HG03558 (cell line): ENCODE results near the gene EVA1A.

Experiments used
- ATAC-seq: cut with Tn5 transposase; IDR thresholded peaks from one replicate; pipeline ENCODE4 v1.9.1; 2021; ENCODE audit warnings: moderate number of reproducible peaks; ENCODE audit not compliant: unreplicated experiment; ENCODE audit errors: extremely low read depth

The EVA1A gene

GRCh38 chr2:75545922-75546321 lies 14.8 kb downstream of the EVA1A start:
- ATAC-seq = no peak

- no peak for ATAC-seq
These were observed 15.4 kb downstream of the EVA1A start for GRCh38 chr2:75545387-75545786.

- no peak for ATAC-seq
These were observed 17.3 kb downstream of the EVA1A start for GRCh38 chr2:75543446-75543845.

- ATAC-seq = no peak
These were observed 19.3 kb downstream of the EVA1A start for GRCh38 chr2:75541430-75541829.

- no peak for ATAC-seq
These were observed 19.7 kb downstream of the EVA1A start for GRCh38 chr2:75540994-75541393.

DNA sequence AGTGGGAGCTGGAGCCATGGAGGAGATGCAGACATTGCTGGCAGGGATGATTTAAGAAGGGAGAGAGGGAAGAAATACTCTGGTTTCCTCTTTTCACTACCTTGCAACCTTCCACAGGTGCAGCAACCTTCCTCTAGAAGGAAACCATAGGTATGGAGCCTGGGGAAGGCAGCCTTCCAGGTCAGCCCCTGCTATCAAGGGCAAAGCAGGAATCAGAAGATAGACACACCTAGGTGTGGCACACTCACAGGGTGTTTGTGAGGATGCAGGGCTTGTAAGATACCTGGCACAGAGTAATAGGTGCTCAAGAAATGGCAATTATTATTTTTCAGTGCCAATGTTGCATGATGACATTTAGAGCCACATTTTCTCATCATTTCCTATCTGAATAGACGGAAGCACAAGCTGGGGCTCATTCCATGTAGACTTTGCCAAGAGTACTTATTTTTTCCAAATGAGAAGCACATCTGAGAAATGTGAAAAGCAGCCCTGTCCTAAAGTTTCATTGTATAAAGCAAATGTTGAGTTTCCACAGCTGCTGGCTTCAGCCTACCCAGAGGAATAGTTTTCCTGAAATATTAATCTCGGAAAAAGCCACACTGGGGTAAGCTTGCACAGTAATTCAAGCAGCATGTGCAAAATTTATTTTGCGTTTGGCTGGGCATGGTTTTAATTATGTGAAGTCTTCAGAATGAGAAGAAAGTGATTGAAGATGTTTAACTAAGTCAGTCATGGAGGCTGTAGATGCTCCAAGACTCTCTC lies 20.6 kb downstream of the EVA1A start:
- no peak for ATAC-seq

- ATAC-seq = no peak
These were observed 21.9 kb downstream of the EVA1A start for GRCh38 chr2:75538521-75539490.

- no peak for ATAC-seq
These were observed 23.1 kb downstream of the EVA1A start for GRCh38 chr2:75537658-75538057.

DNA sequence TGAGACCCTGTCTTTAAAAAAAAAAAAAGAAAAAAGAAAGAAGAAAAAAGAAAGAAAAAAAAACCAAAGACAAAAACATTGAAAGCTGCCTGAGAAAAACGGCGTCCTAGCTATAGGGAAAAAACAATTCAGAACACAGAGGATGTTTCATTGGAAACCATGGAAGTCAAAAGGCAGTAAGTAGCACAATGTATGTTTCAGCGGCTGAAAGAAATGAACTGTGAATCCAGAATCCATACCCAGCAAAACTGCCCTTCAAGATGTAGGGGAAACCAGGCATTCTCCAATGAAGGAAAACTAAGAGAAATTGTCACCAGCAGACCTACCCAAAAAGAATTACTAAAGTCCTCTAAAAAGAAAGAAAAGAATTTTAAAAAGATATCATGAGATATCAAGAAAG lies 27.6 kb downstream of the EVA1A start:
- no peak for ATAC-seq

DNA sequence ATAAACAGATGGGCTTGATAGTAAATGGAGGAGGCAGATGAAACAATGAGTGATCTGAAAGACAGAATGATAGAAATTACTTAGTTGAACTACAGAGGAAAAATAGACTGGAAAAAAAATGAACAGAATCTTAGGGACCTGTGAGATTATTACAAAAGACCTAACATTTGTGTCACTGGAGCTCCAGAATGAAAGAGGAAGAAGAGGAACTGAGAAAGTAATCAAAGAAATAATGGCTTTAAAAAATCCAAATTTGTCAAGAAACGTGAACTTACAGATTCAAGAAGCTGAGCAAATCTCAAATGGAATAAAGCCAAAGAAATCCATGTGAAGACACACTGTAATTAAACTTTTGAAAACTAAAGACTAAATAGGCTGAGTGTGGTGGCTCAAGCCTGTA lies 28.3 kb downstream of the EVA1A start:
- ATAC-seq = no peak

GRCh38 chr2:75528221-75528977 lies 32.3 kb downstream of the EVA1A start:
- no peak for ATAC-seq

DNA sequence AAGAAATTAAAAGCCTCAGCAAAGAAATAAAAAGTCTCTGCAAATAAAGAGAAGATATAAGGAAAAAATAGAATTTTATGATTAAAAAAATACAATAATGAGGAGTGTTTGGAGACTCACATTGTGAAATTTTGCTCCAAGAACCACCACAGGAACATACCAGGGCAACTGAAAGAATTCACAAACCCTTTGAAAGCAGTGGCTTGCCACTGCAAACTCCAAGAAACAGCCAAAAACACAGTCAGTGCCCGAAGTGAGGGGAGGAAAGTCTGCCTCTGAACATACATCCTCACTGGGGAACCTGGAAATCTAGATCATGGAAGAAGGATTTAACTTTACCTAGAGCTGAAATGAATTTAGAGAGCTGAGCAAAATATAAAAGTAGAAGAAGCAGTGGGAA lies 33.1 kb downstream of the EVA1A start:
- no peak for ATAC-seq

DNA sequence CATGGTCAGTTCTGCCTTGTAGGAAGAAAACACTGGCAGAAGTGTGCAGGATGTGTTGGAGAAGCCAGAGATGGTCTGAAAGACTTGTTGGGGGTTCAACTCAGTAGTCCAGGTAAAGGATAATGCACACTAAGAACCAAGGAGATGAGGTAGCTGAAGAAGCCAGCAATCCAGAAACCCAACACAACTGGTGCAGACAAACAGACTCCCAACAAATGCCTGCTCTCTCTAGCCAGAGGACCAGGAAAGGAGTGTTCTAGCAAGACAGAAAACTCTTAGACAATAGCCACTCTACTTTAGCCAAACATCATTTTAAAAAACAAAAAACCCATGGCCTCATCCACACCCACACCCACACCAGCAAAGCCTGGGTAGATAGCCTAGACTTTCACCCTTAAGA lies 33.9 kb downstream of the EVA1A start:
- no peak for ATAC-seq

DNA sequence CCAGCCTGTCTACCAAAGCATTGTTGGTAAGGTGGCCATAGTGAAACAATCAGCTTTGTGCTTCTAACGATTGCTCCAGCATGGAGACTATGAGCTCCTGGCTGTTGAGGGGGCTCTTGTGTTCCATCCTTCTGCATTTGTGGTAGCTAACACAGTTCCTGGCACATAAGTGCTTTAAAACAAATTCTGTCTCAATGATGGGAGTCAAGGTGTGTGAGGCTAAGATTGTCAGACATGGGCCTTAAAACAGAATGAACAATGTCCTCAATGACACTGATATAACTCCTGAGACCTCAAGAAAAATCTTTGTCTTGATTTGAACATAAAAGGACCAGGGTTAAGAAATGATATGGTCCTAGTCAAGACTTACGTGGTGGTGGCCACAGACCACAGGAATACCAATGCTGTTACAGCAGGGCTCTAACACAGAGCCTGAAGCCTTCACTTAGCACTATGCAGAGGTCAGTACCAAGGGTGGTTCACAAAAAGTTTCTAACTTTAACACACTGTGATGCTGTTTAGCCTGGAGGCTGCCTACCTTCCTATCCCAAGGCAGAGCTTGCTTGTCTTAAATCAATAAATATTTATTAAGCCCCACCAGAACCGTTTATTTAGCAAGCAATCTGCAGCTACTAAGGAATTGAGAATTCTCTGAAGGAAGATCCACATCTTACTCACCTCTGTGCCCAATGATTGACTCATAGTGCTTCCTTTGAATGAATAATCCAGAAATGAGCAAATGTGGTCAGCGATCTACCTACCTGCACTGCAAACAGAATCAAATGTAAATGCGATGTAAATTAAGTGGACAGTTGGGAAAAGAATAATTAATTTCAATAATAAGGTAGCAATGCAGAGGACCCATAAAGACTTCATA lies 35.1 kb downstream of the EVA1A start:
- no peak for ATAC-seq

DNA sequence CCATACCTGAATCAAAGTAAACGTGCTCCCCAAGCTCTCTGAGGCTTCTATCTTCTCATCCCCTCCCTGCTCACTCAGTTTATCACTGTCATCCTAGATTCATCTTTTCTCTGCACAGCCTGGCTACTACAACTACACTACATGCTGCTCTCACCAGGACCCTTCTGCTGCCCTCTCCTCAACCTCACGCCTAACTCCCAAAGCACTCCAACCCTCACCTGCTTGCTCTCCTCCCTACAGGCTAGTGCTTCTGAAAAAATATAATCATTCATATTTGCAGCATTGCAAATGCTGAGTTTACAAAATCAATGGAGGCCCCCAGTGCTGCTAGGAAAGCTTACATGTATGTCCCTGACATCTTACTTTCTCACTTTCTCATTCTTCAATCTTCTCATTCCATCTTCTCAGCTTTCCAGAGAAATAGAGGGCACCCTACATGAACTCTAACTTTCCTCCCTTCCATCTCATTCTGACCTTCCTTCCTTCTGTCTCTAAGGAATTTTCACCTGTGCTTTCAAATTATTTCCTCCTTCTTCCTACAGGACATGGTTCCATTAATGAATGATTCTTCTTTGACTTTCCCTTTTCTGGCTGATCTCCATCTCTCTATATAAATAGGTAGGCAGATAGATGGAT lies 36.3 kb downstream of the EVA1A start:
- no peak for ATAC-seq

DNA sequence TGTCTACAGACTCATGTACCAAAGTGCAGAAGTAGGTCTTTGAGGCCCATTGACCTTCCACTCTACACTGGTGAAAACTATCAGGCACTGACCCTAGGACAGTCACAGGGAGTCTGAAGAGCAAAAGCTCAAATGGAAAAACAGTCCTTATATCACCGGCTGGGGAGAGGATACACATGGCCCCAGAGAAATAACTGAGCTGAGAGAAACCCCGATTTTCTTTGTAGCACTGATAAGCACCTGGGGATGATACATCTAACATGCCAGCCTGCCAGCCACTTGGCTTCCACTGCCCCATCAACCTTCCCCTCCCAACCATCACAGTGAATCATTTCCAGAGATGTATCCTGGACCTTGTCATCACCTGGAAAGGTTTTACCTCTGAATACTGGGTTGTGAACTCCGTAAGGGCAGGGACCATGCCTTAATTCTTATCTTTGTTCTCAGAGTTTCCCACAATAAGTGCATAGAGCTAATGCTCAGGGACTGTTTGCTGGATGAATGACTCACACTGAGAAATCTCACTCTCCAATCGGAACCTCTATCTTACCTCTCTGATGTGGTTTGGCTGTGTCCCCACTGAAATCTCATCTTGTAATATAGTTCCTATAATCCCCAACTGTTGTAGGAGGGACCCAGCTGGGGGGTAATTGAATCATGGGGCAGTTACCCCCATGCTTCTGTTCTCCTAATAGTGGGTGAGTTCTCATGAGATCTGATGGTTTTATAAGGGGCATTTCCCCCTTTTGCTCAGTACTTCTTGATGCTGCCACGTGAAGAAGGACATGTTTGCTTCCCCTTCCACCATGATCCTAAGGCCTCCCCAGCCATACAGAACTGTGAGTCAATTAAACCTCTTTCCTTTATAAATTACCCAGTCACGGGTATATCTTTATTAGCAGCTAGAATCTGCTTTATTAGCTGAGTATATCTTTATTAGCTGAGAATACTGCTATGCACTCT lies 37.1 kb downstream of the EVA1A start:
- ATAC-seq = no peak

DNA sequence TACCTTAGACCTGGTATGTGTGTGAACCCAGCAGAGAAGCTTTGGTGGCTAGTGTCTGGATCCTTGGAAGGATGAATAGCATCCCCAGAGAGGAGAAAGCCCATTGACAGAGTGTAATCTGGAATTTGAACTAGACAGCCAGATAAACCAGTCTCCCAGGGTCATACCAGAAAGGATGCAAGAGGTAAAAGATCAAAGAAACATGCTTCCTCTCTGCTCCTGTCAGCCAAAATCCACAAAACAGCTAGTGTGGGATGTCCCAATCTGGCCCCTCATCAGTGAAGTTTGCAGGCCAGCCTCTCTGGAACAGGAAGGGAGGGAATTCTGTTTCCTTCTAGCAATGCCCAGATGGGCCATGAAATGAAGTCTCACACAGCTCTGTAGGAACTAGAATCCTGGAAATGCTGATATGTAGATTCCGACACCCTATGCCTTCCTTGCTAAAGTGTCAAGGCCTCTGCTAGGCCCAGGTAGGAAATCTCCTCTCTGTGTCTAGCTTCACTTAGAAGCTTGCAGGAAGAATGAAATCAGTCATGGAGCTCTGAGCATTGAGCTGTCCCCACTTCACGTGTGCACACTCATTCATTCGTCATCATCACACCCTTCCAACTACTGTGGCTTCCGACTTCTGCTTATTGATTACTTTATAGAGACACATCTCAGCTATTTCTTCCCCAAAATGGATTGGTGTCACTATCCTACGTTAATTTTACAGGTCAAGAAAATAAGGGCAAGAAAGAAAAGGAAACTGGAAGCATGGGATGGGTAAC lies 38.0 kb downstream of the EVA1A start:
- ATAC-seq = no peak
